Measurements from ENCODE around the gene KCNAB2. TPM values are rescaled to one million over a fixed set of nuclear protein-coding genes. Genes with fewer than 3 reads are reported as not detected.

KCNAB2 gene
- total RNA-seq, 4 donors from 2014 or later = 5.4 to 26.4 (median 10.1) TPM

DNA sequence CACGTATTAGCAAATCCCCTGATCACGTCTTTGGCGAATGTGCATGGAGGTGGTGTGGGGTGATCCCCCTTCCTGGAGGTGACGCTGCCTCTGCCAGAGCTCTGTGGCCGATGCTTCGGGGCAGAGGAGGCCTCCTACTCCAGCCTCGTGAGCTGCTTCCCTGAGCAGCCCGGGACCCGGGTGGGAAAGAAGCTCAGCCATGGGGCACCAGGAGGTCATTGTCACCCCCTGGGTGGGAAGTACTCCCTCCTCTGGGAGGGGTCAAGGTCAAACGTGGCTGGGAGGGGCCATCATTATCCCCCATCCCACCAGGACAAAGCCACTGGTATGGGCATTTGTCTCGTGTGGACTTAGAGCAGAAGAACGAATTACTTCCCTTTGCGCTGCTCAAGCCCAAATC is 40.7 kb downstream of the KCNAB2 start:
- Histone ChIP-seq H3K36me3 (no peaks in the 10 kb centered on the region), H3K27ac (no peak overlapping the region), H3K4me3 (no peak overlapping the region), H3K4me1 (no peaks in the 10 kb centered on the region), H3K9me3 (no peaks in the 10 kb centered on the region), H3K27me3 (no peaks in the 10 kb centered on the region)
- TF ChIP-seq POLR2A (IDR thresholded peaks at IDR 0.05) = no peak
- TF ChIP-seq, protein P1, sequence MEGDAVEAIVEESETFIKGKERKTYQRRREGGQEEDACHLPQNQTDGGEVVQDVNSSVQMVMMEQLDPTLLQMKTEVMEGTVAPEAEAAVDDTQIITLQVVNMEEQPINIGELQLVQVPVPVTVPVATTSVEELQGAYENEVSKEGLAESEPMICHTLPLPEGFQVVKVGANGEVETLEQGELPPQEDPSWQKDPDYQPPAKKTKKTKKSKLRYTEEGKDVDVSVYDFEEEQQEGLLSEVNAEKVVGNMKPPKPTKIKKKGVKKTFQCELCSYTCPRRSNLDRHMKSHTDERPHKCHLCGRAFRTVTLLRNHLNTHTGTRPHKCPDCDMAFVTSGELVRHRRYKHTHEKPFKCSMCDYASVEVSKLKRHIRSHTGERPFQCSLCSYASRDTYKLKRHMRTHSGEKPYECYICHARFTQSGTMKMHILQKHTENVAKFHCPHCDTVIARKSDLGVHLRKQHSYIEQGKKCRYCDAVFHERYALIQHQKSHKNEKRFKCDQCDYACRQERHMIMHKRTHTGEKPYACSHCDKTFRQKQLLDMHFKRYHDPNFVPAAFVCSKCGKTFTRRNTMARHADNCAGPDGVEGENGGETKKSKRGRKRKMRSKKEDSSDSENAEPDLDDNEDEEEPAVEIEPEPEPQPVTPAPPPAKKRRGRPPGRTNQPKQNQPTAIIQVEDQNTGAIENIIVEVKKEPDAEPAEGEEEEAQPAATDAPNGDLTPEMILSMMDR (IDR thresholded peaks at IDR 0.05) = no peak
- DNase-seq = no peak

DNA sequence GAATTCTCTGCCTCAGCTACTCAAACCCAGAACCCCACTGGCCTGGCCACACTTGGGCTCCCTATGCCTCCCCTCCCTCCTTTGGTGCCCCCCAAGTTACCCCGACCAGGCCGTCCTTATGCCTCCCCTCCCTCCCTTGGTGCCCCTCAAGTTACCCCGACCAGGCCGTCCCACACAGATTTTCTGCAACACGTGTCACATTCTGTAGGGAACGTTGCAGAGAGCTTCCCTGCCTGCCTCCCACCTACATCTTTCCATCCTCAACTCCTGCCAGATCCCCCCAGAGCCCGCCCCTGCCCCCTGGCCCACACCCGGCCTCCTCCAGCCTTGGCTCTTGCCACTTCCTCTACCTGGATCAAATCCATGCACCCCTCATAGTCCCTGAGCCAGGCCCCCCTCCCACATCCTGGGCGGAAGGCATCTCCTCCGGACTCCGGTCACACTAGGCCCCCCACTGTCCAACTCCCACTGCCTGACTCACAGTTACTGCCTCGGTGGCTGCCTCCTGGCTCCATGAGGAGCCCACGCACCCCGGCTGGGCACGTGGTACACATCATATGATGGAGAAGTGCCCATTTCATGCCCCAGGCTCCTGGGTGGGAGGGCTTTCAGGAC is 41.2 kb downstream of the KCNAB2 start:
- Histone ChIP-seq H3K4me1 (no peaks in the 10 kb centered on the region), H3K27me3 (no peaks in the 10 kb centered on the region), H3K4me3 (no peak overlapping the region), H3K9me3 (no peaks in the 10 kb centered on the region), H3K27ac (no peak overlapping the region), H3K36me3 (no peaks in the 10 kb centered on the region)
- TF ChIP-seq, protein P1 (IDR thresholded peaks at IDR 0.05) = no peak
- no peak for TF ChIP-seq POLR2A (IDR thresholded peaks at IDR 0.05)
- no peak for DNase-seq

DNA sequence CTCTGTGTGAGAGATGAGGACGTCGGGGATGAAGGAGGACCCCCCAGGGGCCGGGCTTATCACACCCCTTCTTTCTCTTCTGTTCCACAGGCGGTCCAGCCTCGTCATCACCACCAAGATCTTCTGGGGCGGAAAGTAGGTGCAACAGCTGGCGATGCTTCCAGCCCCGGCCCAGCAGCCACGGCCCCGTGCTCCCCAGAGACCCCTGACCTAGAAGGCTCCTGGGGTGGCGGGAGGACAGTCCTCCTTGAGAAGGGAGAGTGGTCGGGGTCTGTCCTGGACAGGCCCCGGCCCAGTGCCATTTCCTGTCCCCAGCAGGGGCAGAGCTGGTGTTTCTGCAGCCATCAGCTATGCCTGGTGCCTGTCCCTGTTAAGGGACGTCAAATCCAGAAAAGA is 41.7 kb downstream of the KCNAB2 start:
- Histone ChIP-seq H3K9me3 (no peaks in the 10 kb centered on the region), H3K27me3 (no peaks in the 10 kb centered on the region), H3K4me3 (no peak overlapping the region), H3K4me1 (no peaks in the 10 kb centered on the region), H3K36me3 (no peaks in the 10 kb centered on the region), H3K27ac (no peak overlapping the region)
- no peak for TF ChIP-seq POLR2A (IDR thresholded peaks at IDR 0.05)
- TF ChIP-seq, protein P1 (IDR thresholded peaks at IDR 0.05) = no peak
- no peak for DNase-seq

DNA sequence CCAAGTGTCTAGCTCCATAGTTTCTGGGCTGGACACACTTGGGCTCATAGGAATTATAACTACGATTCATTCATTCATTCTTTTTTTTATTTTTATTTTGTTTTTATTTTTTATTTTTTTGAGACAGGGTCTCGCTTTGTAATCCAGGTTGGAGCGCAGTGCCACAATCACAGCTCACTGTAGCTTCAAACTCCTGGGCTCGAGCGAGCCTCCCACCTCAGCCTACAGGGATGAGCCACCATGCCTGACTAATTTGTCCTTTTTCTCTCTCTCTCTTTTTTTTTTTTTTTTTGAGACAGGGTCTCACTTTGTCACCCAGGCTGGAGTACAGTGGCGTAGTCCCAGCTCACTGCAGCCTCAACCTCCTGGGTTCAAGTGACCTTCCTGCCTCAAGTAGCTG is 42.3 kb downstream of the KCNAB2 start:
- no peak for TF ChIP-seq POLR2A (IDR thresholded peaks at IDR 0.05)
- TF ChIP-seq, protein P1 (IDR thresholded peaks at IDR 0.05) = no peak
- H3K27ac ChIP-seq = no peak overlapping the region
- no peak overlapping the region for H3K4me3 ChIP-seq
- no peaks in the 10 kb centered on the region for H3K27me3 ChIP-seq
- no peaks in the 10 kb centered on the region for H3K4me1 ChIP-seq
- no peak for DNase-seq
- H3K36me3 ChIP-seq = no peaks in the 10 kb centered on the region
- H3K9me3 ChIP-seq = no peaks in the 10 kb centered on the region

DNA sequence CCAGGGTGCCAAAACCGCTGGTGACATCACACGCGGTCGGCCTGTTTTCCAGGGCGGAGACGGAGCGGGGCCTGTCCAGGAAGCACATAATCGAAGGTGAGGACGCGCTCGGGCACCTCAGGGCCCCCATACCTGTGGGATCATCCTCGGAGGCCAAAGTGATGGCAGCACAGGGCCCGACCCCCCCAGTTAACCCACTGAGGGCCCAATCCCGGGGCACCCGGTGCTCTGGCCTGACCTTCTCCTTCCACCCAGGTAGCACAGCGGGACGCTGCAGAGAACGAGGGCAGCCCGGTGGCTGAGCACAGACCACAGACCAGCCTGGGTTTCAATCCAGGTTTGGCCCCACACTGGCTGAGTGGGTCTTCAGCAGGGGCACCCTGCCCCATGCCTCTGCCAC is 43.3 kb downstream of the KCNAB2 start:
- H3K9me3 ChIP-seq = no peaks in the 10 kb centered on the region
- no peak overlapping the region for H3K4me3 ChIP-seq
- H3K27ac ChIP-seq = no peak overlapping the region
- H3K27me3 ChIP-seq = no peaks in the 10 kb centered on the region
- no peaks in the 10 kb centered on the region for H3K36me3 ChIP-seq
- H3K4me1 ChIP-seq = no peaks in the 10 kb centered on the region
- no peak for DNase-seq
- TF ChIP-seq, protein P1 (IDR thresholded peaks at IDR 0.05) = no peak
- no peak for TF ChIP-seq POLR2A (IDR thresholded peaks at IDR 0.05)

DNA sequence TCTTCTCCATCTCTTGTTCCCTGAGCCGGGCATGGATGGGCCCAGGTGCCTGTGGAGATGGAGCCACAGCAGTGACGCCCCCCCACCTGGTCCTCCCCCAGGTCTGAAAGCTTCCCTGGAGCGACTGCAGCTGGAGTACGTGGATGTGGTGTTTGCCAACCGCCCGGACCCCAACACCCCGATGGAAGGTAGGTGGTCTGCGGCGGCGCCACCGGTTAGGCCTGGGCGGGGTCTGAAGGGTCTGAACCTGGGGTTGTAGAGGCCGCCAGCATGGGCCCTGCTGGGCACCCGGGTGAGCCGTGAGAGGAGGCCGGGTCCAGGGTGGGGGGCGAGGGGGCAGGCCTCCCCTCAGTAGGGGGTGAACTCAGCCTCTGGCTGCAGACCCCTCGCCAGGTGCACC is 44.6 kb downstream of the KCNAB2 start:
- Histone ChIP-seq H3K36me3 (no peaks in the 10 kb centered on the region), H3K27ac (no peak overlapping the region), H3K4me1 (no peaks in the 10 kb centered on the region), H3K4me3 (no peak overlapping the region), H3K27me3 (no peaks in the 10 kb centered on the region), H3K9me3 (no peaks in the 10 kb centered on the region)
- no peak for DNase-seq
- TF ChIP-seq, protein P1 (IDR thresholded peaks at IDR 0.05) = no peak
- no peak for TF ChIP-seq POLR2A (IDR thresholded peaks at IDR 0.05)

Data from Peyer's patch (tissue), 4 donors.